B cell (primary cell): ENCODE measurements around the gene ATG7. TPM values are rescaled to one million over a fixed set of nuclear protein-coding genes. Genes with fewer than 3 reads are reported as not detected.

Source experiments
- ATAC-seq: fragments of 200-7000 bp; cut with Tn5 transposase; one replicate; pipeline ENCODE4 v1.10.0; 2021; ENCODE audit warnings: low read depth, mild to moderate bottlenecking, moderate number of reproducible peaks, moderate library complexity
- CTCF ChIA-PET: fragments of 350-600 bp; sonication (Branson Sonifier 250); formaldehyde crosslinking; loops from one replicate; lab custom pipeline; 2021; ENCODE audit warnings: antibody characterized with exemption, inconsistent platforms; lab: Charles Lee
- POLR2A ChIA-PET: fragments of 350-600 bp; sonication (Branson Sonifier 250); formaldehyde crosslinking; loops from one replicate; lab custom pipeline; 2021; ENCODE audit warnings: antibody characterized with exemption; lab: Charles Lee
- DNase-seq: peaks from one replicate; pipeline ENCODE4 v3.0.0; 2013
- H2AFZ ChIP-seq: 2 replicates; pipeline ENCODE4 v1.6.1; 2012; ENCODE audit warnings: mild to moderate bottlenecking, low read depth, low read length; ENCODE audit not compliant: insufficient read depth, poor library complexity, severe bottlenecking
- H3K27ac ChIP-seq, 2 donors: 1 replicate in 1 of 2; 2 replicates in 1 of 2; pipeline ENCODE4 v1.5.1; 2012 to 2013; ENCODE audit warnings: low read length in 2 of 2, mild to moderate bottlenecking in 2 of 2, moderate library complexity in 1 of 2
- H3K27me3 ChIP-seq, 4 experiments: fragments of 200-600 bp in 1 of 4; sonication (generic) in 1 of 4; replicated peaks in 1 of 4; 1 replicate in 2 of 4; 2 replicates in 2 of 4; pipeline versions ENCODE4 v1.6.1 to v1.7.0; 2013 to 2016; ENCODE audit warnings: low read length in 3 of 4, mild to moderate bottlenecking in 2 of 4, mixed read lengths in 1 of 4, moderate library complexity in 1 of 4; ENCODE audit not compliant: insufficient read depth in 4 of 4, control insufficient read depth in 3 of 4; ENCODE audit errors: control extremely low read depth in 1 of 4
- H3K36me3 ChIP-seq, 2 experiments: replicated peaks in 1 of 2; 1 replicate in 1 of 2; 2 replicates in 1 of 2; pipeline versions ENCODE4 v1.6.1 to v1.7.1; 2013; ENCODE audit warnings: low read length in 1 of 2; ENCODE audit not compliant: insufficient read depth in 2 of 2, control insufficient read depth in 1 of 2; ENCODE audit errors: control extremely low read depth in 1 of 2, extremely low read depth in 1 of 2
- H3K4me1 ChIP-seq, 2 donors: fragments of 200-600 bp in 1 of 2; sonication (generic) in 1 of 2; 1 replicate in 1 of 2; 2 replicates in 1 of 2; pipeline versions ENCODE4 v1.5.1 to v1.6.1; 2013 to 2017; ENCODE audit warnings: low read length in 2 of 2; ENCODE audit not compliant: control insufficient read depth in 2 of 2, insufficient read depth in 2 of 2
- H3K4me2 ChIP-seq: replicated peaks from 2 replicates; pipeline ENCODE3; 2012; ENCODE audit warnings: mild to moderate bottlenecking, low read depth, low read length; ENCODE audit not compliant: poor library complexity, severe bottlenecking
- H3K4me3 ChIP-seq, 5 experiments: fragments of 200-600 bp in 1 of 5; sonication (generic) in 1 of 5; 1 replicate in 3 of 5; 2 replicates in 2 of 5; pipeline versions ENCODE4 v1.5.1 to v1.7.0; 2011 to 2016; ENCODE audit warnings: low read length in 4 of 5, mild to moderate bottlenecking in 4 of 5, low read depth in 2 of 5, control low read depth in 1 of 5, moderate library complexity in 1 of 5; ENCODE audit not compliant: insufficient read depth in 1 of 5; ENCODE audit errors: control extremely low read depth in 1 of 5, extremely low read depth in 1 of 5
- H3K79me2 ChIP-seq: fragments of 200-600 bp; sonication (generic); one replicate; pipeline ENCODE4 v1.6.0; 2016; ENCODE audit warnings: low read length; ENCODE audit not compliant: control insufficient read depth, insufficient read depth
- H3K9ac ChIP-seq: fragments of 200-600 bp; sonication (generic); 2 replicates; pipeline ENCODE4 v1.6.1; 2017; ENCODE audit warnings: mild to moderate bottlenecking, low read length, moderate library complexity
- H3K9me3 ChIP-seq, 3 donors: one replicate each; pipeline versions ENCODE4 v1.6.1 to v1.7.1; 2013; ENCODE audit warnings: low read length in 2 of 3; ENCODE audit not compliant: control insufficient read depth in 2 of 3, insufficient read depth in 1 of 3; ENCODE audit errors: control extremely low read depth in 1 of 3
- H4K20me1 ChIP-seq: 2 replicates; pipeline ENCODE4 v1.6.0; 2012; ENCODE audit warnings: mild to moderate bottlenecking, low read length; ENCODE audit not compliant: insufficient read depth, control insufficient read depth, poor library complexity, severe bottlenecking
- H3K27ac Mint-ChIP-seq: one replicate; pipeline ENCODE4 v1.8.0; 2021; ENCODE audit warnings: mixed read lengths
- H3K27me3 Mint-ChIP-seq: one replicate; pipeline ENCODE4 v1.8.0; 2021; ENCODE audit warnings: mixed read lengths
- H3K4me1 Mint-ChIP-seq: one replicate; pipeline ENCODE4 v1.8.0; 2021; ENCODE audit warnings: mixed read lengths
- H3K4me3 Mint-ChIP-seq: one replicate; pipeline ENCODE4 v1.8.0; 2021; ENCODE audit warnings: mixed read lengths
- H3K9me3 Mint-ChIP-seq: one replicate; pipeline ENCODE4 v1.8.0; 2022; ENCODE audit warnings: mixed read lengths; ENCODE audit not compliant: insufficient read depth
- EZH2 ChIP-seq: IDR thresholded peaks from 2 replicates; pipeline ENCODE4 v1.6.1; 2012; ENCODE audit warnings: borderline replicate concordance, low read depth, mild to moderate bottlenecking, moderate library complexity, low read length; ENCODE audit not compliant: insufficient read depth, poor library complexity, severe bottlenecking
- WGBS: methylation state at CpG from one replicate; pipeline ENCODE4 v1.1.5; 2013; ENCODE audit warnings: missing lambda C conversion rate; ENCODE audit not compliant: insufficient coverage; 5-methylcytosine and 5-hydroxymethylcytosine counted together
- intact Hi-C: fragments of 100-400 bp; cut with micrococcal nuclease; formaldehyde crosslinking; loops from one replicate; pipeline ENCODE4 v1.10.0; 2022
- polyA plus RNA-seq: library from polyadenylated mRNA; depleted of rRNA; stranded (reverse); fragments of >200 nt; gene quantifications from 2 replicates; pipeline ENCODE4 v1.2.3, GENCODE V29; 2012
- total RNA-seq, 2 donors: library from RNA; stranded (reverse); fragments of 120-200 nt in 1 of 2; gene quantifications; 1 replicate in 1 of 2; 2 replicates in 1 of 2; pipeline versions ENCODE4 v1.2.3 to v1.2.4, GENCODE V29; 2013 to 2022
- TF ChIP-seq, protein P1 (sequence below): fragments of 200-600 bp; IDR thresholded peaks from one replicate; pipeline ENCODE4 v1.8.0; 2022; ENCODE audit warnings: antibody characterized with exemption, mild to moderate bottlenecking

ATG7 gene
- total and polyA plus RNA-seq, 2 donors (not counting 1 experiment from before 2014, with no cell fraction given): 13.9 to 66.4 TPM

- H3K27ac Mint-ChIP-seq: no peak overlapping the region
- no peak overlapping the region for H3K4me2 ChIP-seq
- no peaks in the 10 kb centered on the region for H3K27me3 ChIP-seq
- TF ChIP-seq, protein P1, sequence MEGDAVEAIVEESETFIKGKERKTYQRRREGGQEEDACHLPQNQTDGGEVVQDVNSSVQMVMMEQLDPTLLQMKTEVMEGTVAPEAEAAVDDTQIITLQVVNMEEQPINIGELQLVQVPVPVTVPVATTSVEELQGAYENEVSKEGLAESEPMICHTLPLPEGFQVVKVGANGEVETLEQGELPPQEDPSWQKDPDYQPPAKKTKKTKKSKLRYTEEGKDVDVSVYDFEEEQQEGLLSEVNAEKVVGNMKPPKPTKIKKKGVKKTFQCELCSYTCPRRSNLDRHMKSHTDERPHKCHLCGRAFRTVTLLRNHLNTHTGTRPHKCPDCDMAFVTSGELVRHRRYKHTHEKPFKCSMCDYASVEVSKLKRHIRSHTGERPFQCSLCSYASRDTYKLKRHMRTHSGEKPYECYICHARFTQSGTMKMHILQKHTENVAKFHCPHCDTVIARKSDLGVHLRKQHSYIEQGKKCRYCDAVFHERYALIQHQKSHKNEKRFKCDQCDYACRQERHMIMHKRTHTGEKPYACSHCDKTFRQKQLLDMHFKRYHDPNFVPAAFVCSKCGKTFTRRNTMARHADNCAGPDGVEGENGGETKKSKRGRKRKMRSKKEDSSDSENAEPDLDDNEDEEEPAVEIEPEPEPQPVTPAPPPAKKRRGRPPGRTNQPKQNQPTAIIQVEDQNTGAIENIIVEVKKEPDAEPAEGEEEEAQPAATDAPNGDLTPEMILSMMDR: no peak
- no peak for TF ChIP-seq EZH2
- no peak overlapping the region for H2AFZ ChIP-seq
- H3K4me3 ChIP-seq: no peak overlapping the region
- 100% methylated on average over 1 of the region's 5 CpGs for WGBS
- no peak overlapping the region for H3K27ac ChIP-seq
- ATAC-seq: no peak
- H3K9me3 ChIP-seq: peaks cover 0 to 5% (median 0%) of the 10 kb centered on the region in 3 donors
- ChIA-PET POLR2A (no interaction called here), CTCF (interaction anchor here (0.6 to 1.3 kb wide), 2 partner anchors 28 to 309 kb away, joined by 3 to 4 read pairs; no protein-coding TSS in a partner anchor)
- H3K27me3 Mint-ChIP-seq: no peaks in the 10 kb centered on the region
- no peak overlapping the region for H3K4me3 Mint-ChIP-seq
- H3K4me1 ChIP-seq: no peaks in the 10 kb centered on the region
- H3K4me1 Mint-ChIP-seq: no peaks in the 10 kb centered on the region
- no peak for DNase-seq
- H3K9ac ChIP-seq: no peak overlapping the region
- peaks cover 13 to 32% of the 10 kb centered on the region in 2 experiments for H3K36me3 ChIP-seq
- H4K20me1 ChIP-seq: no peaks in the 10 kb centered on the region
- no peaks in the 10 kb centered on the region for H3K79me2 ChIP-seq
- intact Hi-C loops: no loop called here
- H3K9me3 Mint-ChIP-seq: no peaks in the 10 kb centered on the region
These were observed 79.3 kb downstream of the ATG7 start for GRCh38 chr3:11351451-11351850.

GRCh38 chr3:11356269-11356668 is 84.1 kb downstream of the ATG7 start:
- H3K4me1 Mint-ChIP-seq: no peaks in the 10 kb centered on the region
- Histone ChIP-seq H3K9ac (no peak overlapping the region), H3K4me2 (no peak overlapping the region), H3K4me3 (no peak overlapping the region), H3K27ac (no peak overlapping the region), H3K9me3 (no peaks in the 10 kb centered on the region), H2AFZ (no peak overlapping the region), H3K79me2 (no peaks in the 10 kb centered on the region), H4K20me1 (no peaks in the 10 kb centered on the region), H3K27me3 (no peaks in the 10 kb centered on the region), H3K4me1 (no peaks in the 10 kb centered on the region), H3K36me3 (peaks cover 0 to 27% of the 10 kb centered on the region in 2 experiments)
- no peaks in the 10 kb centered on the region for H3K9me3 Mint-ChIP-seq
- intact Hi-C loops: no loop called here
- DNase-seq: no peak
- H3K27ac Mint-ChIP-seq: no peak overlapping the region
- CTCF ChIA-PET: interaction anchor here (0.9 kb wide), 1 partner anchor 14 kb away, joined by 3 read pairs; no protein-coding TSS in a partner anchor
- no CpG with 5 or more reads among the region's 1 CpG for WGBS
- ATAC-seq: no peak
- POLR2A ChIA-PET: no interaction called here
- H3K4me3 Mint-ChIP-seq: no peak overlapping the region
- no peaks in the 10 kb centered on the region for H3K27me3 Mint-ChIP-seq
- TF ChIP-seq EZH2: no peak
- TF ChIP-seq, protein P1: no peak
